GM12891 (cell line): ENCODE results near the gene SLC25A30.

ENCODE experiments used
- DNase-seq: peaks from one replicate; pipeline ENCODE4 v3.0.0; 2011; ENCODE audit warnings: low spot score; ENCODE audit not compliant: insufficient read length
- FAIRE-seq: peaks from 2 replicates; lab custom pipeline; 2011; peaks lifted over from hg19 to GRCh38; lab: Jason Lieb, UNC
- PAX5 ChIP-seq: IDR thresholded peaks from 2 replicates; pipeline ENCODE4 v1.6.1; 2011; ENCODE audit warnings: low read length, moderate library complexity, mild to moderate bottlenecking; ENCODE audit not compliant: insufficient read depth, severe bottlenecking
- POLR2A ChIP-seq: IDR thresholded peaks from 2 replicates; pipeline ENCODE4 v1.6.1; 2011; ENCODE audit warnings: low read depth, low read length, control low read depth
- POLR2AphosphoS5 ChIP-seq: IDR thresholded peaks from 2 replicates; pipeline ENCODE4 v1.6.1; 2011; ENCODE audit warnings: low read depth, low read length, control low read depth
- POU2F2 ChIP-seq: IDR thresholded peaks from 2 replicates; pipeline ENCODE4 v1.6.1; 2011; ENCODE audit warnings: low read depth, mild to moderate bottlenecking, control low read depth, low read length, moderate library complexity
- SPI1 ChIP-seq: IDR thresholded peaks from 2 replicates; pipeline ENCODE4 v1.6.1; 2011; ENCODE audit warnings: low read depth, low read length, control low read depth
- TAF1 ChIP-seq: IDR thresholded peaks from 2 replicates; pipeline ENCODE4 v1.6.1; 2011; ENCODE audit warnings: low read depth, low read length, control low read depth

SLC25A30 gene

DNA sequence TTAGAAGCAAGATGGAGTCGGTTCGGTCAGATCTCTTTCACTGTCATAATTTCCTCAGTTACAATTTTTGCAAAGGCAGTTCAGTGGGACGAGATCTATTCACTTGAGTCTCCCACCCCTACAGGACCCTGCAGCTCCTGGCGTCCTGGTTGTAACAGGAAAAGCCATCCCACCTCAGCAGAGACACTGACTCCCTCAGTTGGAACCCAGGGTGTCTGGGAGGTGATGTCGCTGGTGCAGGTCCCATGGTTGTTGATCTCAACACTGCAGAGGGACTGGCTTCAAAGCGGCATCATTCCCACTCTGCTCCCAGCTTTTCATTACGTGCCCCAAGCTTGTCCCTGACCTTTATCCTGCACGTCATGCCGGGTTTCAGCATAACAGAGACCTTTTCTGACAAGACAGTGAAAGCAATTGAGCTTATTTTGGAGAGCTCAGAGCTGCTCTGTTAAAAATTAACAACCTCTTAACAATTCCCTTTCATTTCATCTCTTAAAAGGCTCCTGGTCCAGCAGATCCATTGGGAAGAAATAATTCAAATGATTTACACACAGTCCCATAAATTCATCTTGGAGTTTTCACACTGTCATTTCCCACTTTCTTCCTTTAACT lies 29.0 kb upstream of the SLC25A30 start:
- DNase-seq (no peak), FAIRE-seq (no peak)
- TF ChIP-seq SPI1 (no peak), TAF1 (no peak), PAX5 (no peak), POU2F2 (no peak), POLR2A (no peak), POLR2AphosphoS5 (no peak)

DNA sequence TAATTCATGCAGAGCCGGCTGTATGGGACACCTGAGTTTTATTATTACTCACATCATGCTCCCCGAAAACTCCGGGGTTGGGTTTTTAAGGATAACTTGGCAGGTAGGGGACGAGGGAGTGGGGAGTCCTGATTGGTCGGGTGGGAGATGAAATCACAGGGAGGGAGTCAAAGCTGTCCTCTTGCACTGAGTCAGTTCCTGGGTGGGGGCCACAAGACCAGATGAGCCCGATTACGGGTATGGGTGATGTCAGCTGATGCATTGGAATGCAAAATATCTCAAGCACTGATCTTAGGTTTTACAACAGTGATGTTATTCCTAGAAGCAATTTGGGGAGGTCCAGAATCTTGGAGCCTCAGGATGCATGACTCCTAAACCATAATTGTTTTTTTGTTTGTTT lies 28.0 kb upstream of the SLC25A30 start:
- no peak for TF ChIP-seq POLR2A
- FAIRE-seq: no peak
- no peak for DNase-seq

- no peak for FAIRE-seq
- TF ChIP-seq TAF1 (no peak), POLR2A (no peak), SPI1 (no peak), PAX5 (no peak), POLR2AphosphoS5 (no peak), POU2F2 (no peak)
- no peak for DNase-seq
Observed at GRCh38 chr13:45445053-45445452, 26.9 kb upstream of the SLC25A30 start.

- DNase-seq (peak; percentile 30), FAIRE-seq (peak; percentile 89)
- TF ChIP-seq PAX5 (no peak), POU2F2 (no peak), POLR2AphosphoS5 (no peak), TAF1 (no peak), POLR2A (no peak)
Observed at GRCh38 chr13:45441633-45442032, 23.5 kb upstream of the SLC25A30 start.

DNA sequence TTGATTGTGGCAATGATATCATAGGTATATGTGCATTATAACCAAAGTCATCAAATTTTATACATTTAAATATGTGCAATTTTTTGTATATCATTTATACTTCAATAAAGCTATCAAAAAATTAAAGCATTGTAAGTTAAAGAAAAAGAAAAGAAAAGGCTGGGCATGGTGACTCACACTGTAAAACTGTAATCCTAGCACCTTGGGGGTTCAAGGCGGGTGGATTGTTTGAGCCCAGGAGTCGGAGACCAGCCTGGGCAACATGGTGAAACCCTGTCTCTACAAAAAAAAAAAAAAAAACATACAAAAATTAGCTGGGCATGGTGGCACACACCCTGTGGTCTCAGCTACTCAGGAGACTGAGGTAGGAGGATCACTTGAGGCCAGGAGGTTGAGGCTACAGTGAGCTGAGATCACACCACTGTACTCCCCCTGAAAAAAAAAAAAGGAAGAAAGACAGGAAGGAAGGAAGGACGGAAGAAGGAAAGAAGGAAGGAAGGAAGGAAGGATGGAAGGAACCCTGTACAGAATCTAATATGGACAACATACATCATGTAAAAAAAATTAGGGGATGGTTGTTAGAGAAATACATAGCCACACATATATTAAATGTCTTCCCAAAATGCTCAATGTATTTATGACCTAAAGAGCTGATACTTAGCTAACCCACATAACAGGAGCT lies 21.7 kb upstream of the SLC25A30 start:
- no peak for TF ChIP-seq POLR2AphosphoS5
- FAIRE-seq (no peak), DNase-seq (no peak)

GRCh38 chr13:45439008-45439407 lies 20.8 kb upstream of the SLC25A30 start:
- FAIRE-seq (peak; percentile 23), DNase-seq (no peak)
- TF ChIP-seq TAF1 (no peak), POU2F2 (no peak), PAX5 (no peak), POLR2AphosphoS5 (no peak), SPI1 (no peak), POLR2A (no peak)

DNA sequence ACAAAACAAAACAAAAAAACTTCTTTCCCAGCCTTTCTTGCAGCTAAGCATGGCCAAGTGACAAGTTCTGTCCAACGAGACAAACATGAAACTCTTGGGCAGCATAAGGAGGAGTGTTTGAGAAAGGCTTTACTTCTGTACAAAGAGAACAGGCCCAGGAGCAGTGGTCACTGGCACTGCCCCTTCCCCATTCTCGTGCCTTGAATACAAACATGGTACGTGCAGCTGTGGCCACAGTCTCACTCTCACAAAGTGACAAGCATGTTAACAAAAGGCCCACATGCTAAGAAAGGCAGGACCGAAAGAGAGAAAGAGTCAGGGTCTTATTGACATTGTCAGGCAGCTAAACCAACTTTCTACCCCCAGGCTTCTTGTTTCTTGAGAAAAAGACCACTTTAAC lies 19.8 kb upstream of the SLC25A30 start:
- TF ChIP-seq POU2F2: no peak
- TF ChIP-seq PAX5: no peak
- no peak for DNase-seq
- no peak for FAIRE-seq

DNA sequence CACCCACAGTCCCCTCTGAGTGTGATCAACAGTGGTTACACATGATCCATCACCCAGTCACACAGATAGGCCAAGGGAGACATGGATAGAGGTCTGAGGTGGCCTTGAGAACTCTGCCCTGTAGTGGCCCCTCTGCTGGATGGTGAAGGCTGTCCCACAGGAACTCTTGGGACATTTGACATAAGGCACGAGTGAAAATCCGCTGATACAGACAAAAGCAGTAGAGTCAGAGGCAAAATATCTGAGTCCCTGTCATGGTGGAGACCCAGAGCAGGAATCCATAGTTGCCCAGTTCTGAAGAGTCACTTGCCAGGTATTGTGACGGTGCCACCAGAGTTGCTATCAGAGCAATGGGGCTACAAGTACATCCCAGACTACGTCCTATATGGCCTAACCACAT lies 18.8 kb upstream of the SLC25A30 start:
- DNase-seq: no peak
- no peak for TF ChIP-seq PAX5
- TF ChIP-seq POU2F2: no peak
- no peak for TF ChIP-seq TAF1
- no peak for TF ChIP-seq SPI1
- TF ChIP-seq POLR2A: no peak
- no peak for TF ChIP-seq POLR2AphosphoS5
- no peak for FAIRE-seq

DNA sequence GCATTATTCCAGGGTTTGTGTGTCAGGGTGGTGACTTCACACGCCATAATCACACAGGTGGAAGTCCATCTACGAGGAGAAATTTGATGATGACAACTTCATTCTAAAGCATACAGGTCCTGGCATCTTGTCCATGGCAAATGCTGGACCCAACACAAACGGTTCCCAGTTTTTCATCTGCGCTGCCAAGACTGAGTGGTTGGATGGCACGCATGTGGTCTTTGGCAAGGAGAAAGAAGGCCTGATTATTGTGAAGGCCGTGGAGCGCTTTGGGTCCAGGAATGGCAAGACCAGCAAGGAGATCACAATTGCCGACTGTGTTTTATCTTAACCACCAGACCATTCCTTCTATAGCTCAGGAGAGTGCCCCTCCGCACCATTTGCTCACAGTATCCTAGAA lies 18.2 kb upstream of the SLC25A30 start:
- DNase-seq (no peak), FAIRE-seq (no peak)
- TF ChIP-seq TAF1: no peak
- TF ChIP-seq SPI1: no peak
- no peak for TF ChIP-seq PAX5
- TF ChIP-seq POLR2A: no peak
- no peak for TF ChIP-seq POLR2AphosphoS5
- no peak for TF ChIP-seq POU2F2

- no peak for FAIRE-seq
- DNase-seq: no peak
- no peak for TF ChIP-seq PAX5
- no peak for TF ChIP-seq SPI1
- TF ChIP-seq TAF1: no peak
- no peak for TF ChIP-seq POLR2A
- no peak for TF ChIP-seq POU2F2
- no peak for TF ChIP-seq POLR2AphosphoS5
Observed at GRCh38 chr13:45434556-45435371, 16.6 kb upstream of the SLC25A30 start.
